Fibroblast of lung (primary cell): ENCODE results near the gene SLC24A3. TPM values are rescaled to one million over a fixed set of nuclear protein-coding genes. Genes with fewer than 3 reads are reported as not detected.

Source experiments
- DNase-seq, 2 donors: peaks; one replicate each; pipeline versions ENCODE4 v3.0.0 to v3.0.0-alpha.2; 2010; ENCODE audit warnings: low read depth in 2 of 2
- H2AFZ ChIP-seq: 2 replicates; pipeline ENCODE4 v1.5.1; 2012; ENCODE audit warnings: low read length, control low read depth, inconsistent platforms
- H3K27ac ChIP-seq: 2 replicates; pipeline ENCODE4 v1.5.1; 2011; ENCODE audit warnings: low read length, control low read depth; ENCODE audit not compliant: insufficient read depth
- H3K27me3 ChIP-seq: 2 replicates; pipeline ENCODE4 v1.5.1; 2011; ENCODE audit warnings: mild to moderate bottlenecking, low read length; ENCODE audit not compliant: control insufficient read depth, insufficient read depth
- H3K36me3 ChIP-seq: 2 replicates; pipeline ENCODE4 v1.5.1; 2011; ENCODE audit warnings: low read length; ENCODE audit not compliant: control insufficient read depth, insufficient read depth
- H3K4me1 ChIP-seq: 2 replicates; pipeline ENCODE4 v1.5.1; 2011; ENCODE audit warnings: low read length; ENCODE audit not compliant: control insufficient read depth, insufficient read depth; ENCODE audit errors: extremely low read depth
- H3K4me2 ChIP-seq: 2 replicates; pipeline ENCODE4 v1.5.1; 2011; ENCODE audit warnings: low read length, control low read depth; ENCODE audit not compliant: insufficient read depth; ENCODE audit errors: extremely low read depth
- H3K4me3 ChIP-seq, 4 experiments: fragments of 200-600 bp in 1 of 4; sonication (generic) in 1 of 4; replicated peaks in 1 of 4; 2 replicates each; pipeline ENCODE4 v1.5.1; 2011 to 2016; ENCODE audit warnings: low read length in 4 of 4, low read depth in 3 of 4, mild to moderate bottlenecking in 3 of 4, control low read depth in 2 of 4, inconsistent platforms in 1 of 4, mixed read lengths in 1 of 4; ENCODE audit not compliant: insufficient read depth in 1 of 4; ENCODE audit errors: control extremely low read depth in 1 of 4
- H3K79me2 ChIP-seq: 2 replicates; pipeline ENCODE4 v1.5.1; 2012; ENCODE audit warnings: mild to moderate bottlenecking, low read length, inconsistent platforms; ENCODE audit not compliant: control insufficient read depth, insufficient read depth
- H3K9ac ChIP-seq: 2 replicates; pipeline ENCODE4 v1.5.1; 2011; ENCODE audit warnings: mild to moderate bottlenecking, low read length, control low read depth; ENCODE audit not compliant: insufficient read depth
- H3K9me3 ChIP-seq: 2 replicates; pipeline ENCODE4 v1.5.1; 2012; ENCODE audit warnings: low read depth, low read length; ENCODE audit not compliant: control insufficient read depth, insufficient read depth
- H4K20me1 ChIP-seq: 2 replicates; pipeline ENCODE4 v1.5.1; 2011; ENCODE audit warnings: low read length; ENCODE audit not compliant: control insufficient read depth, insufficient read depth; ENCODE audit errors: extremely low read depth
- CTCF ChIP-seq, 2 donors: IDR thresholded peaks in 1 of 2; conservative IDR thresholded peaks in 1 of 2; 1 replicate in 1 of 2; 2 replicates in 1 of 2; pipeline ENCODE4 v1.5.1; 2011 to 2012; ENCODE audit warnings: low read length in 2 of 2, control low read depth in 1 of 2, inconsistent platforms in 1 of 2, low read depth in 1 of 2, mild to moderate bottlenecking in 1 of 2
- EZH2 ChIP-seq: IDR thresholded peaks from 2 replicates; pipeline ENCODE4 v1.5.1; 2012; ENCODE audit warnings: low read length, control low read depth, mild to moderate bottlenecking; ENCODE audit errors: missing control alignments
- polyA plus RNA-seq, 2 donors: library from polyadenylated mRNA; depleted of rRNA in 1 of 2; stranded (reverse) in 1 of 2; unstranded in 1 of 2; fragments of >200 nt; gene quantifications; 2 replicates each; pipeline ENCODE4 v1.2.1, GENCODE V29; 2011 to 2012; ENCODE audit warnings: missing spikeins in 1 of 2
- total RNA-seq: library from RNA; depleted of rRNA; stranded (reverse); fragments of >200 nt; gene quantifications from 2 replicates; pipeline ENCODE4 v1.2.1, GENCODE V29; 2014

Gene SLC24A3
- total and polyA plus RNA-seq, 2 donors (not counting 1 experiment from before 2014, with no cell fraction given) = 0.03 to 1.8 TPM

- Histone ChIP-seq H3K36me3 (no peaks in the 10 kb centered on the region), H3K79me2 (no peaks in the 10 kb centered on the region), H3K27ac (no peak overlapping the region), H3K9me3 (no peaks in the 10 kb centered on the region), H4K20me1 (no peaks in the 10 kb centered on the region), H2AFZ (no peak overlapping the region), H3K4me3 (no peak overlapping the region), H3K27me3 (peaks cover 10% of the 10 kb centered on the region), H3K4me2 (no peak overlapping the region), H3K4me1 (no peaks in the 10 kb centered on the region), H3K9ac (no peak overlapping the region)
- TF ChIP-seq EZH2 (no peak), CTCF (conservative IDR thresholded peaks at IDR 0.05 in 1 of 2, IDR thresholded peaks at IDR 0.05 in 1 of 2; ENCODE audit: low read depth in 1 of 2, low read length in 2 of 2) (no peak)
- no peak for DNase-seq
Measured at GRCh38 chr20:19662637-19662995, 450.2 kb downstream of the SLC24A3 start.

GRCh38 chr20:19668418-19668817 lies 456.0 kb downstream of the SLC24A3 start:
- Histone ChIP-seq H3K27ac (no peak overlapping the region), H3K4me3 (no peak overlapping the region), H3K4me1 (no peaks in the 10 kb centered on the region), H3K4me2 (no peak overlapping the region), H4K20me1 (no peaks in the 10 kb centered on the region), H3K79me2 (no peaks in the 10 kb centered on the region), H3K9me3 (no peaks in the 10 kb centered on the region), H2AFZ (no peak overlapping the region), H3K36me3 (no peaks in the 10 kb centered on the region), H3K9ac (no peak overlapping the region), H3K27me3 (no peaks in the 10 kb centered on the region)
- no peak for TF ChIP-seq EZH2
- no peak for DNase-seq

GRCh38 chr20:19670829-19671228 lies 458.4 kb downstream of the SLC24A3 start:
- no peaks in the 10 kb centered on the region for H3K4me1 ChIP-seq
- no peak for TF ChIP-seq EZH2
- TF ChIP-seq CTCF (conservative IDR thresholded peaks at IDR 0.05 in 1 of 2, IDR thresholded peaks at IDR 0.05 in 1 of 2; ENCODE audit: low read depth in 1 of 2, low read length in 2 of 2) = no peak
- H3K27me3 ChIP-seq = no peaks in the 10 kb centered on the region
- no peaks in the 10 kb centered on the region for H3K79me2 ChIP-seq
- DNase-seq = no peak
- H3K4me3 ChIP-seq = no peak overlapping the region
- no peaks in the 10 kb centered on the region for H4K20me1 ChIP-seq
- no peak overlapping the region for H3K27ac ChIP-seq
- H2AFZ ChIP-seq = no peak overlapping the region
- no peak overlapping the region for H3K9ac ChIP-seq
- H3K4me2 ChIP-seq = no peak overlapping the region
- H3K9me3 ChIP-seq = no peaks in the 10 kb centered on the region
- no peaks in the 10 kb centered on the region for H3K36me3 ChIP-seq
